22Rv1 (cell line): ENCODE results near the gene TMEM17.

ENCODE experiments used
- ZFX ChIP-seq: fragments of 450-650 bp; IDR thresholded peaks from 2 replicates; pipeline ENCODE4 v1.6.1; 2017; ENCODE audit warnings: antibody characterized with exemption, borderline replicate concordance
- TF ChIP-seq, protein P1 (sequence below): fragments of 450-650 bp; IDR thresholded peaks from 2 replicates; pipeline ENCODE4 v1.5.1; 2017; ENCODE audit warnings: mild to moderate bottlenecking

DNA sequence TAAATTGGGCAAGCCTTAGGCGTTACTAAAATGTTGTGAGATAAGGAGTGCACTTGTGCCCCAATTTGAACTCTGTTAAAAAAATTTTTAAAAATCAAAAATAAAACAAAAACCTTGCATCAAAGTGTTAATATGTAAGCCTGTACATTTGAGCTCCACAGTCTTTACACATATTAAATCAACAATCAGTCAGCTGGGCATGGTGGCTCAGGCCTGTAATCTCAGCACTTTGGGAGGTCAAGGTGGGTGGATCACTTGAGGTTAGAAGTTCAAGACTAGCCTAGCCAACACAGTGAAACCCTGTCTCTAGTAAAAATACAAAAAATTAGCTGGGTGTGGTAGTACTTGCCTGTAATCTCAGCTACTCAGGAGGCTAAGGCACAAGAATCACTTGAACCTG is 16.3 kb downstream of the TMEM17 start:
- TF ChIP-seq, protein P1, sequence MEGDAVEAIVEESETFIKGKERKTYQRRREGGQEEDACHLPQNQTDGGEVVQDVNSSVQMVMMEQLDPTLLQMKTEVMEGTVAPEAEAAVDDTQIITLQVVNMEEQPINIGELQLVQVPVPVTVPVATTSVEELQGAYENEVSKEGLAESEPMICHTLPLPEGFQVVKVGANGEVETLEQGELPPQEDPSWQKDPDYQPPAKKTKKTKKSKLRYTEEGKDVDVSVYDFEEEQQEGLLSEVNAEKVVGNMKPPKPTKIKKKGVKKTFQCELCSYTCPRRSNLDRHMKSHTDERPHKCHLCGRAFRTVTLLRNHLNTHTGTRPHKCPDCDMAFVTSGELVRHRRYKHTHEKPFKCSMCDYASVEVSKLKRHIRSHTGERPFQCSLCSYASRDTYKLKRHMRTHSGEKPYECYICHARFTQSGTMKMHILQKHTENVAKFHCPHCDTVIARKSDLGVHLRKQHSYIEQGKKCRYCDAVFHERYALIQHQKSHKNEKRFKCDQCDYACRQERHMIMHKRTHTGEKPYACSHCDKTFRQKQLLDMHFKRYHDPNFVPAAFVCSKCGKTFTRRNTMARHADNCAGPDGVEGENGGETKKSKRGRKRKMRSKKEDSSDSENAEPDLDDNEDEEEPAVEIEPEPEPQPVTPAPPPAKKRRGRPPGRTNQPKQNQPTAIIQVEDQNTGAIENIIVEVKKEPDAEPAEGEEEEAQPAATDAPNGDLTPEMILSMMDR = no peak
- TF ChIP-seq ZFX = no peak
